Esophagus muscularis mucosa (tissue), 4 donors: ENCODE data around the gene MRGPRF.

Experiments
- CTCF ChIP-seq, 3 experiments: fragments of 200-600 bp in 2 of 3; fragments of 450-650 bp in 1 of 3; sonication (generic) in 2 of 3; IDR thresholded peaks; one replicate each; pipeline ENCODE4 v1.5.1; 2017 to 2019; ENCODE audit warnings: antibody characterized with exemption in 3 of 3, mild to moderate bottlenecking in 2 of 3, moderate library complexity in 1 of 3
- EP300 ChIP-seq: sonication (generic); formaldehyde crosslinking; IDR thresholded peaks from one replicate; pipeline ENCODE4 v1.6.1; 2017; ENCODE audit warnings: antibody characterized with exemption
- POLR2A ChIP-seq: fragments of 450-650 bp; IDR thresholded peaks from one replicate; pipeline ENCODE4 v1.6.1; 2017; ENCODE audit warnings: antibody characterized with exemption, moderate library complexity, mild to moderate bottlenecking, low read depth
- POLR2AphosphoS5 ChIP-seq, 2 donors: sonication (generic); formaldehyde crosslinking; IDR thresholded peaks; one replicate each; pipeline ENCODE4 v1.6.1; 2017; ENCODE audit warnings: antibody characterized with exemption in 2 of 2

DNA sequence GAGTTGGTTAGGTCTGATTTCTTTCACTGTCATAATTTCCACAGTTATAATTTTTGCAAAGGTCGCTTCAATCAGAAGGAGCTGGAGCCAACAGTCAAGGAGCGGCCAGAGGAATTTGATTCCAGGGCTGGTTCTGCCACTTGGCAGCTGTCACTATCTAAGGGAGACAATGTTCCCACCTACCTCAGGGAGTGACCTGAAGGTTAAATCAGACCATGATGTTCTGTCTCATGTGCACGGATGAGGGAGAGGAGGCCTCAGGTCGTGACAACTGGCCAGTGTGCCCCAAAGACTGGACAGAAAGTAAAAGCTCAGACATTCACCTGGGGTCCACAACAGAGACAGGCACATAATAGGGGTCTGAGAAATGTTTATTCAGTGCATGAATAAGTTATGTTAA is 39.8 kb downstream of the MRGPRF start:
- TF ChIP-seq CTCF (IDR thresholded peaks at IDR 0.05) (no peak), EP300 (no peak), POLR2AphosphoS5 (IDR thresholded peaks at IDR 0.05) (no peak), POLR2A (no peak)
